H9 (cell line): ENCODE results near the gene RNF145. TPM values are rescaled to one million over a fixed set of nuclear protein-coding genes. Genes with fewer than 3 reads are reported as not detected.

Experiments
- DNase-seq: peaks from one replicate; pipeline ENCODE4 v3.0.0-alpha.2; 2017
- H2AFZ ChIP-seq: one replicate; pipeline ENCODE4 v1.6.1; 2013; ENCODE audit warnings: mild to moderate bottlenecking, low read length, control low read depth, moderate library complexity
- H2AK5ac ChIP-seq: 2 replicates; pipeline ENCODE4 v1.6.1; 2013; ENCODE audit warnings: low read length, control low read depth, mixed read lengths; ENCODE audit not compliant: insufficient read length
- H2BK120ac ChIP-seq: one replicate; pipeline ENCODE4 v1.6.1; 2013; ENCODE audit warnings: low read depth, mild to moderate bottlenecking, low read length, control low read depth, inconsistent platforms; ENCODE audit not compliant: poor library complexity, severe bottlenecking
- H2BK12ac ChIP-seq: 2 replicates; pipeline ENCODE4 v1.6.1; 2013; ENCODE audit warnings: low read length, control low read depth, mixed read lengths, low read depth; ENCODE audit not compliant: insufficient read length
- H2BK15ac ChIP-seq: 2 replicates; pipeline ENCODE4 v1.6.1; 2013; ENCODE audit warnings: low read depth, low read length, control low read depth
- H2BK20ac ChIP-seq: one replicate; pipeline ENCODE4 v1.6.1; 2013; ENCODE audit warnings: low read depth, mild to moderate bottlenecking, low read length, control low read depth, inconsistent platforms; ENCODE audit not compliant: poor library complexity, severe bottlenecking
- H2BK5ac ChIP-seq: 2 replicates; pipeline ENCODE4 v1.6.1; 2013; ENCODE audit warnings: low read length, control low read depth, mixed read lengths; ENCODE audit not compliant: insufficient read length
- H3K14ac ChIP-seq: 2 replicates; pipeline ENCODE4 v1.6.1; 2013; ENCODE audit warnings: low read length, control low read depth; ENCODE audit not compliant: insufficient read depth
- H3K18ac ChIP-seq: 2 replicates; pipeline ENCODE4 v1.6.1; 2013; ENCODE audit warnings: low read depth, mild to moderate bottlenecking, mixed read lengths, low read length, control low read depth; ENCODE audit not compliant: insufficient read length
- H3K23ac ChIP-seq: 2 replicates; pipeline ENCODE4 v1.6.1; 2013; ENCODE audit warnings: low read length, control low read depth, mixed read lengths, low read depth; ENCODE audit not compliant: insufficient read length
- H3K23me2 ChIP-seq: 2 replicates; pipeline ENCODE4 v1.6.1; 2013; ENCODE audit warnings: low read depth, mild to moderate bottlenecking, mixed read lengths, low read length, control low read depth; ENCODE audit not compliant: insufficient read length, poor library complexity, severe bottlenecking
- H3K27ac ChIP-seq: 2 replicates; pipeline ENCODE4 v1.5.1; 2013; ENCODE audit warnings: low read length, control low read depth, mixed read lengths, low read depth; ENCODE audit not compliant: insufficient read length
- H3K27me3 ChIP-seq: 2 replicates; pipeline ENCODE4 v1.6.1; 2013; ENCODE audit warnings: low read length, control low read depth, inconsistent platforms; ENCODE audit not compliant: insufficient read depth
- H3K4ac ChIP-seq: 2 replicates; pipeline ENCODE4 v1.6.1; 2013; ENCODE audit warnings: low read depth, mild to moderate bottlenecking, control low read depth, inconsistent platforms, low read length, moderate library complexity
- H3K4me1 ChIP-seq: 2 replicates; pipeline ENCODE4 v1.6.1; 2013; ENCODE audit warnings: low read length, control low read depth, inconsistent platforms; ENCODE audit not compliant: insufficient read depth
- H3K4me2 ChIP-seq: 2 replicates; pipeline ENCODE4 v1.6.1; 2013; ENCODE audit warnings: low read length, control low read depth, mixed read lengths; ENCODE audit not compliant: insufficient read length, insufficient read depth
- H3K56ac ChIP-seq: 2 replicates; pipeline ENCODE4 v1.6.1; 2013; ENCODE audit warnings: low read depth, mild to moderate bottlenecking, mixed read lengths, low read length, control low read depth; ENCODE audit not compliant: insufficient read length
- H3K79me1 ChIP-seq: 2 replicates; pipeline ENCODE4 v1.6.1; 2013; ENCODE audit warnings: low read depth, mild to moderate bottlenecking, moderate library complexity, low read length, control low read depth, inconsistent platforms; ENCODE audit not compliant: insufficient read depth, poor library complexity, severe bottlenecking
- H3K79me2 ChIP-seq: 2 replicates; pipeline ENCODE4 v1.6.1; 2013; ENCODE audit warnings: low read length, control low read depth, inconsistent platforms; ENCODE audit not compliant: insufficient read depth
- H3K9ac ChIP-seq: 2 replicates; pipeline ENCODE4 v1.6.1; 2013; ENCODE audit warnings: low read length, control low read depth, mixed read lengths; ENCODE audit not compliant: insufficient read length; ENCODE audit errors: extremely low read depth
- H3K9me3 ChIP-seq: one replicate; pipeline ENCODE4 v1.6.1; 2013; ENCODE audit warnings: low read depth, low read length, inconsistent platforms; ENCODE audit not compliant: control insufficient read depth
- H3T11ph ChIP-seq: one replicate; pipeline ENCODE4 v1.6.1; 2013; ENCODE audit warnings: mild to moderate bottlenecking, low read length, control low read depth, inconsistent platforms
- H4K20me1 ChIP-seq: one replicate; pipeline ENCODE4 v1.6.1; 2013; ENCODE audit not compliant: control insufficient read depth, insufficient read length, insufficient read depth
- H4K5ac ChIP-seq: 2 replicates; pipeline ENCODE4 v1.6.1; 2013; ENCODE audit warnings: low read depth, mild to moderate bottlenecking, mixed read lengths, low read length, control low read depth; ENCODE audit not compliant: insufficient read length
- H4K8ac ChIP-seq: replicated peaks from 2 replicates; pipeline ENCODE4 v1.6.1; 2013; ENCODE audit warnings: low read length, control low read depth, mixed read lengths, low read depth; ENCODE audit not compliant: insufficient read length
- H4K91ac ChIP-seq: 2 replicates; pipeline ENCODE4 v1.6.1; 2013; ENCODE audit warnings: low read depth, mild to moderate bottlenecking, moderate library complexity, mixed read lengths, low read length, control low read depth; ENCODE audit not compliant: insufficient read length
- H3K27ac Mint-ChIP-seq, 3 experiments: 2 replicates in 2 of 3; 3 replicates in 1 of 3; pipeline ENCODE4 v1.8.0; 2020 to 2021; ENCODE audit warnings: mixed read lengths in 3 of 3, mild to moderate bottlenecking in 1 of 3, moderate library complexity in 1 of 3
- H3K27me3 Mint-ChIP-seq: 2 replicates; pipeline ENCODE4 v1.8.0; 2021; ENCODE audit warnings: low read depth, mild to moderate bottlenecking, moderate library complexity, mixed read lengths
- H3K36me3 Mint-ChIP-seq, 3 experiments: 2 replicates in 2 of 3; 3 replicates in 1 of 3; pipeline ENCODE4 v1.8.0; 2020 to 2021; ENCODE audit warnings: low read depth in 3 of 3, mixed read lengths in 3 of 3; ENCODE audit not compliant: insufficient read depth in 1 of 3
- H3K4me1 Mint-ChIP-seq, 2 experiments: 2 replicates each; pipeline ENCODE4 v1.8.0; 2020; ENCODE audit warnings: mixed read lengths in 2 of 2
- H3K4me3 Mint-ChIP-seq, 2 experiments: 2 replicates in 1 of 2; 3 replicates in 1 of 2; pipeline ENCODE4 v1.8.0; 2020 to 2021; ENCODE audit warnings: mild to moderate bottlenecking in 2 of 2, mixed read lengths in 2 of 2, moderate library complexity in 1 of 2
- H3K9me3 Mint-ChIP-seq, 2 experiments: 2 replicates in 1 of 2; 3 replicates in 1 of 2; pipeline ENCODE4 v1.8.0; 2020; ENCODE audit warnings: mild to moderate bottlenecking in 2 of 2, mixed read lengths in 2 of 2, moderate library complexity in 1 of 2
- CTCF ChIP-seq: fragments of 200-600 bp; sonication (generic); conservative IDR thresholded peaks from 3 replicates; pipeline ENCODE4 v1.8.0; 2021; ENCODE audit warnings: antibody characterized with exemption, mild to moderate bottlenecking
- WGBS: extraction: QIAGEN DNeasy Blood & Tissue Kit; methylation state at CpG from one replicate; pipeline ENCODE4 v1.1.7; 2013; ENCODE audit warnings: missing lambda C conversion rate, low lambda C conversion rate, mixed read lengths; ENCODE audit not compliant: insufficient read length; ENCODE audit errors: extremely low coverage; 5-methylcytosine and 5-hydroxymethylcytosine counted together
- total RNA-seq: library from RNA; stranded (reverse); gene quantifications from 2 replicates; pipeline ENCODE4 v1.2.1, GENCODE V29; 2021

The RNF145 gene
- total RNA-seq, 1 experiment from 2014 or later, result 59.1 TPM

GRCh38 chr5:159183247-159183646, 26.1 kb downstream of the RNF145 start:
- Histone ChIP-seq H3K27me3 (no peaks in the 10 kb centered on the region), H3K23ac (no peak overlapping the region), H3K27ac (no peak overlapping the region), H2BK120ac (no peak overlapping the region), H3K4ac (no peak overlapping the region), H2AK5ac (no peak overlapping the region), H3T11ph (no peak overlapping the region), H2BK15ac (no peak overlapping the region), H3K79me2 (no peaks in the 10 kb centered on the region), H3K23me2 (no peaks in the 10 kb centered on the region), H3K9me3 (no peaks in the 10 kb centered on the region), H4K5ac (no peak overlapping the region), H3K56ac (no peak overlapping the region), H3K9ac (no peak overlapping the region), H3K4me1 (no peaks in the 10 kb centered on the region), H4K8ac (no peak overlapping the region), H3K18ac (no peak overlapping the region), H4K20me1 (no peaks in the 10 kb centered on the region), H3K4me2 (no peak overlapping the region), H2AFZ (no peak overlapping the region), H3K79me1 (no peaks in the 10 kb centered on the region), H3K14ac (no peak overlapping the region), H2BK20ac (no peak overlapping the region), H2BK5ac (no peak overlapping the region), H4K91ac (no peak overlapping the region), H2BK12ac (no peak overlapping the region)
- DNase-seq, result no peak
- no CpG with 5 or more reads among the region's 1 CpG for WGBS
- no peaks in the 10 kb centered on the region for H3K9me3 Mint-ChIP-seq
- H3K4me1 Mint-ChIP-seq, result peaks cover 5 to 8% of the 10 kb centered on the region in 2 experiments
- no peaks in the 10 kb centered on the region for H3K27me3 Mint-ChIP-seq
- no peak overlapping the region for H3K27ac Mint-ChIP-seq
- H3K36me3 Mint-ChIP-seq, result peaks cover 0 to 15% (median 7%) of the 10 kb centered on the region in 3 experiments; a peak in 5 of 7 replicates
- TF ChIP-seq CTCF, result no peak
- no peak overlapping the region for H3K4me3 Mint-ChIP-seq
